Fibroblast of lung (primary cell): ENCODE measurements around the gene HAUS3.

Experiments
- EZH2 ChIP-seq: IDR thresholded peaks from 2 replicates; pipeline ENCODE4 v1.5.1; 2012; ENCODE audit warnings: low read length, control low read depth, mild to moderate bottlenecking; ENCODE audit errors: missing control alignments
- TF ChIP-seq, protein P1 (sequence below), 2 donors: IDR thresholded peaks in 1 of 2; conservative IDR thresholded peaks in 1 of 2; 1 replicate in 1 of 2; 2 replicates in 1 of 2; pipeline ENCODE4 v1.5.1; 2011 to 2012; ENCODE audit warnings: low read length in 2 of 2, control low read depth in 1 of 2, inconsistent platforms in 1 of 2, low read depth in 1 of 2, mild to moderate bottlenecking in 1 of 2

- TF ChIP-seq, protein P1, sequence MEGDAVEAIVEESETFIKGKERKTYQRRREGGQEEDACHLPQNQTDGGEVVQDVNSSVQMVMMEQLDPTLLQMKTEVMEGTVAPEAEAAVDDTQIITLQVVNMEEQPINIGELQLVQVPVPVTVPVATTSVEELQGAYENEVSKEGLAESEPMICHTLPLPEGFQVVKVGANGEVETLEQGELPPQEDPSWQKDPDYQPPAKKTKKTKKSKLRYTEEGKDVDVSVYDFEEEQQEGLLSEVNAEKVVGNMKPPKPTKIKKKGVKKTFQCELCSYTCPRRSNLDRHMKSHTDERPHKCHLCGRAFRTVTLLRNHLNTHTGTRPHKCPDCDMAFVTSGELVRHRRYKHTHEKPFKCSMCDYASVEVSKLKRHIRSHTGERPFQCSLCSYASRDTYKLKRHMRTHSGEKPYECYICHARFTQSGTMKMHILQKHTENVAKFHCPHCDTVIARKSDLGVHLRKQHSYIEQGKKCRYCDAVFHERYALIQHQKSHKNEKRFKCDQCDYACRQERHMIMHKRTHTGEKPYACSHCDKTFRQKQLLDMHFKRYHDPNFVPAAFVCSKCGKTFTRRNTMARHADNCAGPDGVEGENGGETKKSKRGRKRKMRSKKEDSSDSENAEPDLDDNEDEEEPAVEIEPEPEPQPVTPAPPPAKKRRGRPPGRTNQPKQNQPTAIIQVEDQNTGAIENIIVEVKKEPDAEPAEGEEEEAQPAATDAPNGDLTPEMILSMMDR (conservative IDR thresholded peaks at IDR 0.05 in 1 of 2, IDR thresholded peaks at IDR 0.05 in 1 of 2; ENCODE audit: low read depth in 1 of 2, low read length in 2 of 2): no peak
- TF ChIP-seq EZH2: no peak
These were observed 10.7 kb upstream of the HAUS3 start for GRCh38 chr4:2252530-2253091.
